Measurements from ENCODE around the gene SNX5.

Gene SNX5

DNA sequence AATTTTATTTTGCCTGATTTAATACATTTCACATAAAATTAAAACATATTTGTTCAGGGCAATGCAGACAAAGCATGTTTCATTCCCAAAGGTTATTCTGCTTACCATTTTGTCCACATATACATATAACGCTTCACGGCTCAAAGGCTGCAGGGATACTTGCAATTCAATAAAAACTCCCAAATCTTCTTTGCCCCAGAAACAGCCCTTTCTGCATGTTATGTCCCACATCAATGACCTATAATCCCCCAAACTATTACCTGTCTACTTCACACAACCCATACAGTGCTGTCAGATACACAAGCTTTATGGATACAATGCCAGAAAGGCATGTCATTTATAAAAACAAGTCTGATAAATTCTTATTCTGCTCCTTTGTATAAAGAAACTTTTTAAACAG lies 20.2 kb downstream of the SNX5 start:
- DNase-seq (ENCODE audit: extremely low read depth, low read depth): no peak
- no peak for TF ChIP-seq CTCF (IDR thresholded peaks at IDR 0.05; ENCODE audit: low read depth, low read length, missing control alignments)
- no peak overlapping the region for H3K4me3 ChIP-seq (replicated peaks; ENCODE audit: low read depth, low read length)

GRCh38 chr20:17947474-17947815 lies 21.1 kb downstream of the SNX5 start:
- no peak for DNase-seq (ENCODE audit: extremely low read depth, low read depth)
- no peak overlapping the region for H3K4me3 ChIP-seq (replicated peaks; ENCODE audit: low read depth, low read length)
- TF ChIP-seq CTCF (IDR thresholded peaks at IDR 0.05; ENCODE audit: low read depth, low read length, missing control alignments): no peak

DNA sequence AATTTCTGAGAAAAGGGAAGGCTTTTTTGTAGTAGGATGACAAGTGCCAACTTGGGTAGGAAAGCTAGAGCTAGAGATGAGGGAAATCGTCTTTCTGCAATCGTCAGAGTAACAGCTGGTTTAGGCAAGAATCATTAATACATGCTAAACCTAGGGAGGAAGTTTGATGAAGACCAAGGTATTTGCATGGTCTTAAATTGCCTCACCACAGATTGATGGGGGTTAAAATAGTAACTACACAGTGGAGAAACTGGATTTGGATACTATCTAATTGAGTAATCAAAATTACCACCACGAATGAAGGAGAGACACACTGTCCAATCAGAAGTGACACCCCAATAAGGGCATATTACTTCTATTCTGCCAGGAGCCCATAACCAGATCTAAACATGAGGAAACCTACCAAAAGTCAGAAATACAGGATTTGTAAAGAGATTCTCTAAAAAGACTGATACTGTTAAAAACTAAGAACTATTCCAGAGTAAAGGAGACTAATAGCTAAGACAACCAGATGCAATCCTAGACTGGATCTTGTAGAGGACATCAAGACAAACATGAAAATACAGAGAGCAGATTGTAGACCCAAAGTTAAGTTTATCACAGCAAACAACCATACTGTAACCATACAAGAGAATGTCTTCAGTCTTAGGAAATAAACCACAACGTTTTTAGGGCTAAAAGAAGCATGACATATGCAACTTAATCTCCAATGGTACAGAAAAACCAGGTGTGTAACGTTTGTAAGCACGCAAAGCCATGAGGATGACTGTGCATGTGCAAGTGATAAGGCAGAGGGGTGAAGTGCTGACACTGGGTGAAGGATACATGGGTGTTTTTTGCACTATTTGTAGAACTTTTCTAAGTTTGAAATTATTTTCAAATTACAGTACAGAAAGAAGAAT lies 21.8 kb downstream of the SNX5 start:
- no peak overlapping the region for H3K4me3 ChIP-seq (replicated peaks; ENCODE audit: low read depth, low read length)
- DNase-seq (ENCODE audit: extremely low read depth, low read depth): no peak
- no peak for TF ChIP-seq CTCF (IDR thresholded peaks at IDR 0.05; ENCODE audit: low read depth, low read length, missing control alignments)

- TF ChIP-seq CTCF (IDR thresholded peaks at IDR 0.05; ENCODE audit: low read depth, low read length, missing control alignments): no peak
- no peak for DNase-seq (ENCODE audit: extremely low read depth, low read depth)
Observed at GRCh38 chr20:17946040-17946439, 22.6 kb downstream of the SNX5 start.

GRCh38 chr20:17944854-17945474 lies 23.6 kb downstream of the SNX5 start:
- no peak overlapping the region for H3K4me3 ChIP-seq (replicated peaks; ENCODE audit: low read depth, low read length)

More at GRCh38 chr20:17946040-17946439, 22.6 kb downstream of the SNX5 start:
- H3K4me3 ChIP-seq (replicated peaks; ENCODE audit: low read depth, low read length): no peak overlapping the region

GRCh38 chr20:17943343-17943742 lies 25.3 kb downstream of the SNX5 start:
- TF ChIP-seq CTCF (IDR thresholded peaks at IDR 0.05; ENCODE audit: low read depth, low read length, missing control alignments): no peak
- no peak for DNase-seq (ENCODE audit: extremely low read depth, low read depth)
- H3K4me3 ChIP-seq (replicated peaks; ENCODE audit: low read depth, low read length): no peak overlapping the region

More at GRCh38 chr20:17944854-17945474, 23.6 kb downstream of the SNX5 start:
- TF ChIP-seq CTCF (IDR thresholded peaks at IDR 0.05; ENCODE audit: low read depth, low read length, missing control alignments): no peak
- DNase-seq (ENCODE audit: extremely low read depth, low read depth): no peak

Measured in HFF-Myc (cell line).